Endothelial cell of umbilical vein (primary cell): ENCODE results near the gene MOXD1. TPM values are rescaled to one million over a fixed set of nuclear protein-coding genes. Genes with fewer than 3 reads are reported as not detected.

ENCODE experiments used
- BruUV-seq: library from RNA; stranded (reverse); fragments of 400-500 nt; replicated peaks from 2 replicates; lab custom pipeline; 2021; lab: Mats Ljungman, UMichigan
- CTCF ChIA-PET: fragments of 300-600, 350-600 bp; sonication (Branson Sonifier 250); formaldehyde crosslinking; loops from one replicate; lab custom pipeline; 2021; ENCODE audit warnings: antibody characterized with exemption, inconsistent platforms; lab: Charles Lee
- POLR2A ChIA-PET: fragments of 300-600, 350-600 bp; sonication (Branson Sonifier 250); formaldehyde crosslinking; loops from one replicate; lab custom pipeline; 2021; ENCODE audit warnings: antibody characterized with exemption, inconsistent platforms; lab: Charles Lee
- DNase-seq: peaks from one replicate; pipeline ENCODE4 v3.0.0-alpha.2; 2011; ENCODE audit warnings: low read depth, low spot score
- FAIRE-seq: peaks from 2 replicates; lab custom pipeline; 2011; peaks lifted over from hg19 to GRCh38; lab: Jason Lieb, UNC
- H2AFZ ChIP-seq: 2 replicates; pipeline ENCODE4 v1.6.0; 2012; ENCODE audit warnings: low read depth, low read length, control low read depth, inconsistent platforms
- H3K27ac ChIP-seq: 2 replicates; pipeline ENCODE4 v1.5.1; 2011; ENCODE audit warnings: low read depth, mild to moderate bottlenecking, control low read depth, low read length, moderate library complexity; ENCODE audit not compliant: insufficient read depth
- H3K27me3 ChIP-seq, 2 experiments: 2 replicates each; pipeline versions ENCODE4 v1.6.0 to v1.6.1; 2011; ENCODE audit warnings: low read length in 2 of 2, mixed read lengths in 1 of 2; ENCODE audit not compliant: control insufficient read depth in 2 of 2, insufficient read depth in 2 of 2
- H3K36me3 ChIP-seq, 2 experiments: 2 replicates in 1 of 2; 3 replicates in 1 of 2; pipeline ENCODE4 v1.5.1; 2011; ENCODE audit warnings: low read length in 2 of 2, mild to moderate bottlenecking in 1 of 2, moderate library complexity in 1 of 2; ENCODE audit not compliant: control insufficient read depth in 2 of 2, insufficient read depth in 2 of 2; ENCODE audit errors: extremely low read depth in 1 of 2
- H3K4me1 ChIP-seq: 3 replicates; pipeline ENCODE4 v1.5.1; 2011; ENCODE audit warnings: mild to moderate bottlenecking, low read length; ENCODE audit not compliant: control insufficient read depth, insufficient read depth; ENCODE audit errors: extremely low read depth
- H3K4me2 ChIP-seq: 2 replicates; pipeline ENCODE4 v1.6.1; 2011; ENCODE audit warnings: low read length, control low read depth, mixed read lengths; ENCODE audit not compliant: insufficient read depth
- H3K4me3 ChIP-seq, 3 experiments: fragments of 200-600 bp in 1 of 3; sonication (generic), shearing (Covaris generic) in 1 of 3; replicated peaks in 1 of 3; 2 replicates each; pipeline ENCODE4 v1.5.1; 2011 to 2016; ENCODE audit warnings: control low read depth in 3 of 3, low read length in 3 of 3, mild to moderate bottlenecking in 2 of 3, inconsistent platforms in 1 of 3, low read depth in 1 of 3, moderate library complexity in 1 of 3; ENCODE audit not compliant: insufficient read depth in 1 of 3
- H3K79me2 ChIP-seq: 2 replicates; pipeline ENCODE4 v1.6.0; 2012; ENCODE audit warnings: low read length, inconsistent platforms; ENCODE audit not compliant: control insufficient read depth, insufficient read depth
- H3K9ac ChIP-seq: replicated peaks from 2 replicates; pipeline ENCODE3; 2011; ENCODE audit warnings: low read length, control low read depth; ENCODE audit not compliant: insufficient read depth; ENCODE audit errors: extremely low read depth
- H3K9me1 ChIP-seq: replicated peaks from 3 replicates; pipeline ENCODE4 v1.6.0; 2011; ENCODE audit warnings: mild to moderate bottlenecking, low read length; ENCODE audit not compliant: control insufficient read depth, insufficient read depth; ENCODE audit errors: extremely low read depth
- H3K9me3 ChIP-seq: replicated peaks from 2 replicates; pipeline ENCODE4 v1.5.1; 2012; ENCODE audit warnings: low read length, inconsistent platforms; ENCODE audit not compliant: control insufficient read depth, insufficient read depth
- H4K20me1 ChIP-seq: replicated peaks from 2 replicates; pipeline ENCODE3; 2011; ENCODE audit warnings: mild to moderate bottlenecking, low read length; ENCODE audit not compliant: control insufficient read depth, insufficient read depth; ENCODE audit errors: extremely low read depth
- CTCF ChIP-seq, 2 donors: IDR thresholded peaks; 1 replicate in 1 of 2; 2 replicates in 1 of 2; pipeline ENCODE4 v1.5.1; 2011; ENCODE audit warnings: low read length in 2 of 2, mild to moderate bottlenecking in 2 of 2, moderate library complexity in 2 of 2, control low read depth in 1 of 2, inconsistent platforms in 1 of 2, low read depth in 1 of 2; ENCODE audit not compliant: insufficient read depth in 1 of 2; ENCODE audit errors: extremely low read depth in 1 of 2
- EZH2 ChIP-seq: IDR thresholded peaks from 2 replicates; pipeline ENCODE4 v1.6.1; 2012; ENCODE audit warnings: borderline replicate concordance, low read depth, mild to moderate bottlenecking, moderate library complexity, low read length, inconsistent platforms; ENCODE audit not compliant: severe bottlenecking
- GATA2 ChIP-seq: IDR thresholded peaks from 2 replicates; pipeline ENCODE4 v1.7.0; 2011; ENCODE audit warnings: low read depth, mild to moderate bottlenecking, moderate library complexity, mixed read lengths, low read length; ENCODE audit not compliant: insufficient read length, insufficient read depth
- JUN ChIP-seq: IDR thresholded peaks from 2 replicates; pipeline ENCODE4 v1.6.1; 2011; ENCODE audit warnings: borderline replicate concordance, low read depth; ENCODE audit not compliant: insufficient read length, insufficient read depth
- MAX ChIP-seq: IDR thresholded peaks from 2 replicates; pipeline ENCODE4 v1.6.1; 2011; ENCODE audit not compliant: insufficient read depth, insufficient read length
- POLR2AphosphoS5 ChIP-seq: IDR thresholded peaks from 2 replicates; pipeline ENCODE4 v1.6.1; 2012; ENCODE audit warnings: low read depth, mild to moderate bottlenecking, control low read depth, low read length, moderate library complexity; ENCODE audit not compliant: insufficient read depth
- dilution Hi-C: fragments of 300-500 bp; cut with MboI; formaldehyde crosslinking; loops from one replicate; pipeline ENCODE4 v1.15.0; 2019; ENCODE audit warnings: low sequenced_read_pairs; ENCODE audit not compliant: extremely low pct_ligation_motif_present
- intact Hi-C: fragments of 100-400 bp; cut with micrococcal nuclease; formaldehyde crosslinking; loops from one replicate; pipeline ENCODE4 v1.10.0; 2022
- polyA plus RNA-seq, 4 experiments: library from polyadenylated mRNA; depleted of rRNA in 3 of 4; stranded (reverse) in 3 of 4; unstranded in 1 of 4; fragments of >200 nt; gene quantifications; 2 replicates each; pipeline versions ENCODE4 v1.2.1 to v1.2.3, GENCODE V29; 2011 to 2012; ENCODE audit warnings: missing spikeins in 1 of 4
- total RNA-seq: library from RNA; stranded (reverse); gene quantifications from 2 replicates; pipeline ENCODE4 v1.2.3, GENCODE V29; 2021

Gene MOXD1
- total and polyA plus RNA-seq, 2 donors (not counting 3 experiments of a cell fraction or from before 2014, with no cell fraction given): 0.01 TPM; not detected in 1

- CTCF ChIA-PET: no interaction called here
- dilution Hi-C loops: no loop called here
- FAIRE-seq: no peak
Measured at GRCh38 chr6:132425176-132425575, 23.9 kb upstream of the MOXD1 start.

More at GRCh38 chr6:132425176-132425575, 23.9 kb upstream of the MOXD1 start:
- H3K9me1 ChIP-seq: no peaks in the 10 kb centered on the region
- H2AFZ ChIP-seq: no peak overlapping the region
- H3K27me3 ChIP-seq: peaks cover 0 to 3% of the 10 kb centered on the region in 2 experiments
- H3K36me3 ChIP-seq: no peaks in the 10 kb centered on the region
- no peaks in the 10 kb centered on the region for H3K9me3 ChIP-seq
- no peak overlapping the region for H3K9ac ChIP-seq
- H3K4me1 ChIP-seq: no peaks in the 10 kb centered on the region
- BruUV-seq: no TSS peak
- intact Hi-C loops: no loop called here
- H3K4me3 ChIP-seq: no peak overlapping the region
- POLR2A ChIA-PET: no interaction called here
- TF ChIP-seq CTCF (IDR thresholded peaks at IDR 0.05; ENCODE audit: extremely low read depth in 1 of 2, insufficient read depth in 1 of 2, low read depth in 1 of 2, low read length in 2 of 2): no peak
- TF ChIP-seq EZH2: no peak
- no peak for TF ChIP-seq MAX
- no peak for TF ChIP-seq JUN
- TF ChIP-seq GATA2: no peak
- TF ChIP-seq POLR2AphosphoS5: no peak
- H3K27ac ChIP-seq: no peak overlapping the region
- DNase-seq: no peak
- H4K20me1 ChIP-seq: no peaks in the 10 kb centered on the region
- no peaks in the 10 kb centered on the region for H3K79me2 ChIP-seq
- no peak overlapping the region for H3K4me2 ChIP-seq
